Activated T-helper 2 cell treated with anti-CD3 and anti-CD28 coated beads, Interferon-gamma antibody, Interleukin-2, Interleukin-4, amounts not matched to agents 10 μg/mL and 5 μg/mL and 100 μg/mL, durations not matched to agents 14 hours and 24 hours and 36 hours (primary cell): ENCODE results near the gene FBXO24. TPM values are rescaled to one million over a fixed set of nuclear protein-coding genes. Genes with fewer than 3 reads are reported as not detected.

Source experiments
- total RNA-seq: library from RNA; stranded (reverse); gene quantifications from 2 replicates; pipeline ENCODE4 v1.2.3, GENCODE V29; 2022

Gene FBXO24
- total RNA-seq, 1 donor from 2014 or later = 0.91 TPM

Other genes with a start within 250 kb of the FBXO24 start
- 86.2 and 87.5 TPM in 2 replicates for gene PILRB, start 228.2 kb upstream of the FBXO24 start, total RNA-seq
- gene PILRA, start 212.8 kb upstream of the FBXO24 start, total RNA-seq = 12.3 TPM in 2 replicates
- gene ZCWPW1, start 157.6 kb upstream of the FBXO24 start, total RNA-seq = 1.1 and 3.5 TPM in 2 replicates
- gene MEPCE, start 156.5 kb upstream of the FBXO24 start, total RNA-seq = 50.9 and 51.0 TPM in 2 replicates
- 59.8 and 63.6 TPM in 2 replicates for gene PPP1R35, start 149.8 kb upstream of the FBXO24 start, total RNA-seq
- 3.2 and 4.5 TPM in 2 replicates for gene SPACDR, start 122.1 kb upstream of the FBXO24 start, total RNA-seq
- 103 and 106 TPM in 2 replicates for gene TSC22D4, start 107.1 kb upstream of the FBXO24 start, total RNA-seq
- gene NYAP1, start 102.4 kb upstream of the FBXO24 start, total RNA-seq = 0.27 and 0.34 TPM in 2 replicates
- gene AGFG2, start 47.1 kb upstream of the FBXO24 start, total RNA-seq = 75.5 and 75.7 TPM in 2 replicates
- gene SAP25, start 12.4 kb upstream of the FBXO24 start, total RNA-seq = 11.3 and 11.8 TPM in 2 replicates
- gene LRCH4, start 199 bp upstream of the FBXO24 start, total RNA-seq = 105 and 106 TPM in 2 replicates
- gene PCOLCE, start 16.0 kb downstream of the FBXO24 start, total RNA-seq = 8.6 and 10.3 TPM in 2 replicates
- gene MOSPD3, start 26.2 kb downstream of the FBXO24 start, total RNA-seq = 14.1 TPM in 2 replicates
- 16.7 and 19.7 TPM in 2 replicates for gene TFR2, start 55.2 kb downstream of the FBXO24 start, total RNA-seq
- gene ACTL6B, start 70.1 kb downstream of the FBXO24 start, total RNA-seq = not detected in 2 replicates
- 221 and 224 TPM in 2 replicates for gene GNB2, start 87.4 kb downstream of the FBXO24 start, total RNA-seq
- gene GIGYF1, start 107.9 kb downstream of the FBXO24 start, total RNA-seq = 51.0 and 53.9 TPM in 2 replicates
- 67.6 and 68.7 TPM in 2 replicates for gene POP7, start 119.8 kb downstream of the FBXO24 start, total RNA-seq
- 0.14 TPM in 1 of 2 replicates, not detected in the other for gene EPO, start 134.1 kb downstream of the FBXO24 start, total RNA-seq
- not detected in 2 replicates for gene ZAN, start 147.3 kb downstream of the FBXO24 start, total RNA-seq
- 2.1 and 2.4 TPM in 2 replicates for gene EPHB4, start 241.2 kb downstream of the FBXO24 start, total RNA-seq